Astrocyte (in vitro differentiated cells and primary cell): Measurements from ENCODE around the gene ZNF782.

Experiments
- CTCF ChIP-seq: IDR thresholded peaks from 2 replicates; pipeline ENCODE4 v1.5.1; 2011; ENCODE audit warnings: low read depth, mild to moderate bottlenecking, inconsistent platforms, low read length, moderate library complexity; ENCODE audit not compliant: insufficient read depth
- EZH2 ChIP-seq: IDR thresholded peaks from 2 replicates; pipeline ENCODE4 v1.6.1; 2012; ENCODE audit warnings: mild to moderate bottlenecking, low read length, inconsistent platforms; ENCODE audit not compliant: insufficient read depth

GRCh38 chr9:96884443-96884842 lies 30.1 kb upstream of the ZNF782 start:
- TF ChIP-seq CTCF (no peak), EZH2 (no peak)
